Neural progenitor cell (in vitro differentiated cells): ENCODE data around the gene TOR1A. TPM values are rescaled to one million over a fixed set of nuclear protein-coding genes. Genes with fewer than 3 reads are reported as not detected.

ENCODE experiments used
- DNase-seq: peaks from one replicate; pipeline ENCODE4 v3.0.0-alpha.2; 2016; ENCODE audit warnings: low spot score
- H2AFZ ChIP-seq: fragments of 200-600 bp; sonication (generic); replicated peaks from 2 replicates; pipeline ENCODE4 v1.6.1; 2016; ENCODE audit warnings: antibody characterized with exemption
- H3F3A ChIP-seq: fragments of 200-600 bp; sonication (generic); 2 replicates; pipeline ENCODE4 v1.6.1; 2016; ENCODE audit warnings: antibody characterized with exemption, low read depth
- H3K27ac ChIP-seq: fragments of 200-600 bp; sonication (generic); 2 replicates; pipeline ENCODE4 v1.5.1; 2016; ENCODE audit warnings: mild to moderate bottlenecking
- H3K27me3 ChIP-seq: fragments of 200-600 bp; sonication (generic); 2 replicates; pipeline ENCODE4 v1.6.1; 2016; ENCODE audit warnings: mild to moderate bottlenecking, moderate library complexity
- H3K36me3 ChIP-seq: fragments of 200-600 bp; sonication (generic); 2 replicates; pipeline ENCODE4 v1.5.1; 2016
- H3K4me1 ChIP-seq: fragments of 200-600 bp; sonication (generic); 2 replicates; pipeline ENCODE4 v1.6.1; 2016; ENCODE audit warnings: mixed run types
- H3K4me2 ChIP-seq: fragments of 200-600 bp; sonication (generic); 2 replicates; pipeline ENCODE4 v1.6.1; 2016
- H3K4me3 ChIP-seq: fragments of 200-600 bp; sonication (generic); 2 replicates; pipeline ENCODE4 v1.5.1; 2016
- H3K79me2 ChIP-seq: fragments of 200-600 bp; sonication (generic); 2 replicates; pipeline ENCODE4 v1.6.1; 2016; ENCODE audit warnings: low read depth
- H3K9ac ChIP-seq: fragments of 200-600 bp; sonication (generic); 2 replicates; pipeline ENCODE4 v1.6.1; 2016
- H3K9me3 ChIP-seq: fragments of 200-600 bp; sonication (generic); 2 replicates; pipeline ENCODE4 v1.5.1; 2016; ENCODE audit warnings: low read depth
- H4K20me1 ChIP-seq: fragments of 200-600 bp; sonication (generic); 2 replicates; pipeline ENCODE4 v1.6.1; 2016; ENCODE audit warnings: low read depth
- H3K27ac Mint-ChIP-seq: 3 replicates; pipeline ENCODE4 v1.8.0; 2021; ENCODE audit warnings: mixed read lengths
- H3K27me3 Mint-ChIP-seq: 2 replicates; pipeline ENCODE4 v1.8.0; 2022; ENCODE audit warnings: low read depth, mild to moderate bottlenecking, inconsistent platforms, moderate library complexity, mixed read lengths; ENCODE audit not compliant: insufficient read depth
- H3K36me3 Mint-ChIP-seq: 3 replicates; pipeline ENCODE4 v1.8.0; 2021; ENCODE audit warnings: mixed read lengths
- H3K4me1 Mint-ChIP-seq: 3 replicates; pipeline ENCODE4 v1.8.0; 2021; ENCODE audit warnings: mixed read lengths
- H3K4me3 Mint-ChIP-seq: 3 replicates; pipeline ENCODE4 v1.8.0; 2021; ENCODE audit warnings: mild to moderate bottlenecking, moderate library complexity, mixed read lengths
- H3K9me3 Mint-ChIP-seq: 3 replicates; pipeline ENCODE4 v1.8.0; 2020; ENCODE audit warnings: mixed read lengths
- CTCF ChIP-seq: fragments of 200-600 bp; sonication (generic); IDR thresholded peaks from 2 replicates; pipeline ENCODE4 v1.5.1; 2017; ENCODE audit warnings: antibody characterized with exemption, mild to moderate bottlenecking
- EZH2 ChIP-seq: fragments of 200-600 bp; sonication (generic); IDR thresholded peaks from 2 replicates; pipeline ENCODE4 v1.6.1; 2017; ENCODE audit warnings: antibody characterized with exemption, mild to moderate bottlenecking, moderate library complexity
- EZH2phosphoT487 ChIP-seq: fragments of 200-600 bp; sonication (generic); IDR thresholded peaks from 2 replicates; pipeline ENCODE4 v1.6.1; 2017; ENCODE audit warnings: antibody characterized with exemption
- total RNA-seq: library from RNA; depleted of rRNA; stranded (reverse); fragments of >200 nt; gene quantifications from 2 replicates; pipeline ENCODE4 v1.2.3, GENCODE V29; 2015; ENCODE audit warnings: low replicate concordance

TOR1A gene
- total RNA-seq, 1 donor from 2014 or later, result 39.6 TPM

DNA sequence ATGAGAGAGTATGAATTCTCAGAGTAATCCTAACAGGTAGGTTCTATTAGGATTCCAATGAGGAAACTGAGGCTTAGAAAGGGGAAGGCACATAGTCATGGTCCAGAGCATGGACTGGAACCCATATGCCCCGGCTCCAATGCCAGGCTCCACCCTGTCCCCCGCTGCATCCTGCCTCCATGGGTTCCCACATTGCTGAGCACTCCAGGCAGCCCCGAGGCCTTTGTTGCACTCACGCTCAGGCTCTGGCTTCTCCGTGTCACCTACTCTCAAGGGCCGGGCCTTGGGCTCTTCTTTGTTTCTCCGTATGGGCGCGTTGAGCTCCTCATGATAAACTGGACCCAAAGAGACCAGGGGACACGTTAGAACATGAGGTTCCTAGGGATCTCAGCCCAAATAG, 5.0 kb upstream of the TOR1A start:
- Histone ChIP-seq H3F3A (peaks cover 24% of the 10 kb centered on the region), H3K4me3 (no peak overlapping the region), H2AFZ (no peak overlapping the region), H3K36me3 (no peaks in the 10 kb centered on the region), H3K27me3 (no peaks in the 10 kb centered on the region), H3K27ac (no peak overlapping the region), H3K9ac (no peak overlapping the region), H4K20me1 (peaks cover 8% of the 10 kb centered on the region), H3K4me1 (peaks cover 2% of the 10 kb centered on the region), H3K79me2 (peaks cover 10% of the 10 kb centered on the region), H3K9me3 (no peaks in the 10 kb centered on the region), H3K4me2 (no peak overlapping the region)
- peaks cover 1% of the 10 kb centered on the region for H3K4me1 Mint-ChIP-seq
- TF ChIP-seq EZH2phosphoT487 (no peak), EZH2 (no peak), CTCF (no peak)
- no peaks in the 10 kb centered on the region for H3K27me3 Mint-ChIP-seq
- peaks cover 10% of the 10 kb centered on the region for H3K36me3 Mint-ChIP-seq
- no peak for DNase-seq
- H3K4me3 Mint-ChIP-seq, result peak overlapping the region; percentile 52
- no peak overlapping the region for H3K27ac Mint-ChIP-seq
- H3K9me3 Mint-ChIP-seq, result no peaks in the 10 kb centered on the region

GRCh38 chr9:129828051-129828450, 4.1 kb upstream of the TOR1A start:
- H3K36me3 ChIP-seq, result no peaks in the 10 kb centered on the region
- H3K9me3 ChIP-seq, result no peaks in the 10 kb centered on the region
- H3K4me2 ChIP-seq, result no peak overlapping the region
- H3K4me3 ChIP-seq, result no peak overlapping the region
- H3K9ac ChIP-seq, result no peak overlapping the region
- no peak overlapping the region for H3K27ac Mint-ChIP-seq
- no peaks in the 10 kb centered on the region for H3K27me3 Mint-ChIP-seq
- H3K9me3 Mint-ChIP-seq, result no peaks in the 10 kb centered on the region
- no peak for DNase-seq
- H3K4me1 ChIP-seq, result no peaks in the 10 kb centered on the region
- H3K4me3 Mint-ChIP-seq, result no peak overlapping the region
- H4K20me1 ChIP-seq, result no peaks in the 10 kb centered on the region
- no peak overlapping the region for H3K27ac ChIP-seq
- peaks cover 9% of the 10 kb centered on the region for H3K79me2 ChIP-seq
- H3K36me3 Mint-ChIP-seq, result peaks cover 7% of the 10 kb centered on the region
- H2AFZ ChIP-seq, result no peak overlapping the region
- no peaks in the 10 kb centered on the region for H3K27me3 ChIP-seq
- H3F3A ChIP-seq, result peaks cover 24% of the 10 kb centered on the region
- TF ChIP-seq CTCF, result no peak
- no peak for TF ChIP-seq EZH2
- TF ChIP-seq EZH2phosphoT487, result no peak
- peaks cover 1% of the 10 kb centered on the region for H3K4me1 Mint-ChIP-seq

DNA sequence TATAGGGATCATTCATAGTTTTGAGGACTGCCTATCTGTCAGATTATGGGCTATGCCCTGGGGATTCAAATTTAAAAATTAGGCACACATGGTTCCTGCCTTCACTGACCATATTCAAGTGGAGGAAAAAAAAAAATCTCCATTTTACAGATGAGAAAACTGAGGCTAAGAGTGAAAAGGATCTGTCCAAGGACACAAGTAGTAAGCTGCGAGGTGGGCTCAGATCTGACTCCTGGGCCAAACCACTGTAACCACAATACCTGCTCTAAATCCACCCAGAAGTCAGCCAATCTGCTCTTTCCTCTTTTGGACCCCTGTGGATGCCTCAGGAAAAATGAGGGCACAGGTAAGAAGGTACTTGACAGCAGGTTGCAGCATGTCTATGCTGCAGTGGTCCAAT, 2.8 kb upstream of the TOR1A start:
- H3K27me3 Mint-ChIP-seq, result no peaks in the 10 kb centered on the region
- Histone ChIP-seq H2AFZ (no peak overlapping the region), H3K4me1 (no peaks in the 10 kb centered on the region), H3K9me3 (no peaks in the 10 kb centered on the region), H4K20me1 (no peaks in the 10 kb centered on the region), H3F3A (peaks cover 24% of the 10 kb centered on the region), H3K4me3 (no peak overlapping the region), H3K9ac (no peak overlapping the region), H3K4me2 (no peak overlapping the region), H3K79me2 (peaks cover 21% of the 10 kb centered on the region), H3K27me3 (no peaks in the 10 kb centered on the region), H3K27ac (no peak overlapping the region), H3K36me3 (no peaks in the 10 kb centered on the region)
- DNase-seq, result no peak
- TF ChIP-seq CTCF (no peak), EZH2phosphoT487 (no peak), EZH2 (no peak)
- peaks cover 10% of the 10 kb centered on the region for H3K4me1 Mint-ChIP-seq
- H3K4me3 Mint-ChIP-seq, result no peak overlapping the region
- peaks cover 13% of the 10 kb centered on the region for H3K36me3 Mint-ChIP-seq
- no peaks in the 10 kb centered on the region for H3K9me3 Mint-ChIP-seq
- no peak overlapping the region for H3K27ac Mint-ChIP-seq
